ENCODE measurements around the gene GALNT2.

DNA sequence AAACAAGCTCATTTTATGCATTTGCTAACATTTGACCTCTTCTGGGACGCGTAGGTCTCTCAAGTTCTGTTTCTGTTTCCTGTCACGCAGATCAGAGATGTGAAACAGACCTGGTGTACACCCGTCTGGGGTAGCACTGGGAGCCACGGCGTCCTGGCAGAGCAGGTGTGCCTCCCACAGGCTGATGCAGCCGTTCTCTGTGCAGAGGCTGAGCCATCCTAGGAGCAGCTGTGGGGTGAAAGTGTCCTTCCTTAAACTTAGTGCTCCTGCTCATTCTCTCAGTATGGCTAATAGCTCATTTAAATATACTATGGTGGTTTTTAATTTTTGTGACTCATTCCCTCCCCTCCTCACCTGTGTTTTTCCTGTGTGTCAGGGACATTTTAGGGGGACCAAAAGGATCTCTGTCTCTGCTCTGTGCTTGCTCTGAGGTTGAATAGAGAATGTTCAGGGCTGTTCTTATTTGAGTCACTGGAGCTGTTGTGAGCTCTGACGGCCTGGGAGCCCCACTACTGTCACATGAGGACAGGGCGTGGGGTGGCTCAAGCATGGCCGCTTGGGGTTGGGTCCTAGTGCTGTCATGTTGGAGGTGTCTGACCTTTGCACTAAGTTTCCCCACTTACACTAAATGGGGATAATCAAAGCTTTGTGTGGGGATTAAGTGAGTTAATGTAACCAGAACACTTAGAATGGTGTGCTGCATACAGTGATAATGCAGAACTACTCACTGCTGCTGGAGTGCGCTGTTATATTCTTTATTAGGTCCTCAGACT is 43.0 kb downstream of the GALNT2 start:
- TF ChIP-seq, protein P1, sequence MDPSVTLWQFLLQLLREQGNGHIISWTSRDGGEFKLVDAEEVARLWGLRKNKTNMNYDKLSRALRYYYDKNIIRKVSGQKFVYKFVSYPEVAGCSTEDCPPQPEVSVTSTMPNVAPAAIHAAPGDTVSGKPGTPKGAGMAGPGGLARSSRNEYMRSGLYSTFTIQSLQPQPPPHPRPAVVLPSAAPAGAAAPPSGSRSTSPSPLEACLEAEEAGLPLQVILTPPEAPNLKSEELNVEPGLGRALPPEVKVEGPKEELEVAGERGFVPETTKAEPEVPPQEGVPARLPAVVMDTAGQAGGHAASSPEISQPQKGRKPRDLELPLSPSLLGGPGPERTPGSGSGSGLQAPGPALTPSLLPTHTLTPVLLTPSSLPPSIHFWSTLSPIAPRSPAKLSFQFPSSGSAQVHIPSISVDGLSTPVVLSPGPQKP (IDR thresholded peaks at IDR 0.05; ENCODE audit: low read depth, low read length) = no peak
- TF ChIP-seq, protein P2, sequence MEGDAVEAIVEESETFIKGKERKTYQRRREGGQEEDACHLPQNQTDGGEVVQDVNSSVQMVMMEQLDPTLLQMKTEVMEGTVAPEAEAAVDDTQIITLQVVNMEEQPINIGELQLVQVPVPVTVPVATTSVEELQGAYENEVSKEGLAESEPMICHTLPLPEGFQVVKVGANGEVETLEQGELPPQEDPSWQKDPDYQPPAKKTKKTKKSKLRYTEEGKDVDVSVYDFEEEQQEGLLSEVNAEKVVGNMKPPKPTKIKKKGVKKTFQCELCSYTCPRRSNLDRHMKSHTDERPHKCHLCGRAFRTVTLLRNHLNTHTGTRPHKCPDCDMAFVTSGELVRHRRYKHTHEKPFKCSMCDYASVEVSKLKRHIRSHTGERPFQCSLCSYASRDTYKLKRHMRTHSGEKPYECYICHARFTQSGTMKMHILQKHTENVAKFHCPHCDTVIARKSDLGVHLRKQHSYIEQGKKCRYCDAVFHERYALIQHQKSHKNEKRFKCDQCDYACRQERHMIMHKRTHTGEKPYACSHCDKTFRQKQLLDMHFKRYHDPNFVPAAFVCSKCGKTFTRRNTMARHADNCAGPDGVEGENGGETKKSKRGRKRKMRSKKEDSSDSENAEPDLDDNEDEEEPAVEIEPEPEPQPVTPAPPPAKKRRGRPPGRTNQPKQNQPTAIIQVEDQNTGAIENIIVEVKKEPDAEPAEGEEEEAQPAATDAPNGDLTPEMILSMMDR (IDR thresholded peaks at IDR 0.05) = no peak
- TF ChIP-seq, protein P3, sequence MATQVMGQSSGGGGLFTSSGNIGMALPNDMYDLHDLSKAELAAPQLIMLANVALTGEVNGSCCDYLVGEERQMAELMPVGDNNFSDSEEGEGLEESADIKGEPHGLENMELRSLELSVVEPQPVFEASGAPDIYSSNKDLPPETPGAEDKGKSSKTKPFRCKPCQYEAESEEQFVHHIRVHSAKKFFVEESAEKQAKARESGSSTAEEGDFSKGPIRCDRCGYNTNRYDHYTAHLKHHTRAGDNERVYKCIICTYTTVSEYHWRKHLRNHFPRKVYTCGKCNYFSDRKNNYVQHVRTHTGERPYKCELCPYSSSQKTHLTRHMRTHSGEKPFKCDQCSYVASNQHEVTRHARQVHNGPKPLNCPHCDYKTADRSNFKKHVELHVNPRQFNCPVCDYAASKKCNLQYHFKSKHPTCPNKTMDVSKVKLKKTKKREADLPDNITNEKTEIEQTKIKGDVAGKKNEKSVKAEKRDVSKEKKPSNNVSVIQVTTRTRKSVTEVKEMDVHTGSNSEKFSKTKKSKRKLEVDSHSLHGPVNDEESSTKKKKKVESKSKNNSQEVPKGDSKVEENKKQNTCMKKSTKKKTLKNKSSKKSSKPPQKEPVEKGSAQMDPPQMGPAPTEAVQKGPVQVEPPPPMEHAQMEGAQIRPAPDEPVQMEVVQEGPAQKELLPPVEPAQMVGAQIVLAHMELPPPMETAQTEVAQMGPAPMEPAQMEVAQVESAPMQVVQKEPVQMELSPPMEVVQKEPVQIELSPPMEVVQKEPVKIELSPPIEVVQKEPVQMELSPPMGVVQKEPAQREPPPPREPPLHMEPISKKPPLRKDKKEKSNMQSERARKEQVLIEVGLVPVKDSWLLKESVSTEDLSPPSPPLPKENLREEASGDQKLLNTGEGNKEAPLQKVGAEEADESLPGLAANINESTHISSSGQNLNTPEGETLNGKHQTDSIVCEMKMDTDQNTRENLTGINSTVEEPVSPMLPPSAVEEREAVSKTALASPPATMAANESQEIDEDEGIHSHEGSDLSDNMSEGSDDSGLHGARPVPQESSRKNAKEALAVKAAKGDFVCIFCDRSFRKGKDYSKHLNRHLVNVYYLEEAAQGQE (IDR thresholded peaks at IDR 0.05) = no peak
- TF ChIP-seq GATA3 (IDR thresholded peaks at IDR 0.05; ENCODE audit: borderline replicate concordance) (no peak), POLR2A (IDR thresholded peaks at IDR 0.05; ENCODE audit: low read length) (no peak), RNF2 (IDR thresholded peaks at IDR 0.05; ENCODE audit: borderline replicate concordance, low read depth) (no peak), NFE2L2 (conservative IDR thresholded peaks at IDR 0.05; ENCODE audit: low read length) (no peak), MAFK (IDR thresholded peaks at IDR 0.05; ENCODE audit: partially characterized antibody) (no peak), JUNB (IDR thresholded peaks at IDR 0.05) (no peak), RAD21 (conservative IDR thresholded peaks at IDR 0.05 in 1 of 2, IDR thresholded peaks at IDR 0.05 in 1 of 2) (no peak), CEBPB (IDR thresholded peaks at IDR 0.05) (no peak)

Measured in A549 (cell line).